ENCODE measurements around the gene INAVA. TPM values are rescaled to one million over a fixed set of nuclear protein-coding genes. Genes with fewer than 3 reads are reported as not detected.
"Not testable (repeated sequence)": the region's sequence is repeated elsewhere in the genome, so short reads cannot be mapped to it uniquely, and the experiment has no call there.

The INAVA gene
- total and polyA plus RNA-seq, 2 experiments from 2014 or later = 25.3 to 43.9 TPM

GRCh38 chr1:200963076-200963475 lies 68.4 kb downstream of the INAVA start (continued):
- no peak for TF ChIP-seq ZNF462 (CRISPR knock-in tag; IDR thresholded peaks at IDR 0.05)

GRCh38 chr1:200963888-200964287 lies 69.2 kb downstream of the INAVA start:
- H3K27me3 ChIP-seq (ENCODE audit: insufficient read depth); H3K4me3 ChIP-seq; ATAC-seq; H3K36me3 ChIP-seq (ENCODE audit: insufficient read depth); H3K4me1 ChIP-seq (ENCODE audit: insufficient read depth); H3K27ac Mint-ChIP-seq; H3K27me3 Mint-ChIP-seq (ENCODE audit: insufficient read depth, low read depth, poor library complexity); H4K20me1 ChIP-seq (replicated peaks; ENCODE audit: insufficient read depth); H3K4me3 Mint-ChIP-seq; H3K4me2 ChIP-seq; DNase-seq (ENCODE audit: low spot score); H3K9me3 Mint-ChIP-seq; H3F3A ChIP-seq (replicated peaks; ENCODE audit: low read depth); H3K36me3 Mint-ChIP-seq (ENCODE audit: low read depth); H3K79me2 ChIP-seq (replicated peaks; ENCODE audit: insufficient read depth); H3K9me2 ChIP-seq (ENCODE audit: insufficient read depth); H3K27ac ChIP-seq (ENCODE audit: low read depth); H3K4me1 Mint-ChIP-seq; H2AFZ ChIP-seq: not testable (repeated sequence)

Small RNAs within 50 kb of the gene (small RNA-seq; reads per million reads assigned to genes)
- gene RNU6-704P (ENCODE audit: low replicate concordance) = not detected

Other genes with a start within 250 kb of the INAVA start
- 15.3 and 15.7 TPM in 2 replicates for gene DDX59, start 225.0 kb upstream of the INAVA start, total RNA-seq (2014; rRNA removed; shearing (Covaris generic))
- gene DDX59, start 225.0 kb upstream of the INAVA start, polyA plus RNA-seq (2016; fragmentation: Nextera tagmentation; extraction: Ambion mirVana) = 12.9 and 14.7 TPM in 2 replicates
- 21.3 and 39.1 TPM in 2 replicates for gene CAMSAP2, start 156.0 kb upstream of the INAVA start, total RNA-seq (2014; rRNA removed; shearing (Covaris generic))
- 8.2 and 9.1 TPM in 2 replicates for gene CAMSAP2, start 156.0 kb upstream of the INAVA start, polyA plus RNA-seq (2016; fragmentation: Nextera tagmentation; extraction: Ambion mirVana)
- not detected in 2 replicates for gene GPR25, start 21.9 kb upstream of the INAVA start, total RNA-seq (2014; rRNA removed; shearing (Covaris generic))
- not detected in 2 replicates for gene GPR25, start 21.9 kb upstream of the INAVA start, polyA plus RNA-seq (2016; fragmentation: Nextera tagmentation; extraction: Ambion mirVana)
- 26.6 and 34.3 TPM in 2 replicates for gene KIF21B, start 128.8 kb downstream of the INAVA start, total RNA-seq (2014; rRNA removed; shearing (Covaris generic))
- 4.6 and 5.3 TPM in 2 replicates for gene KIF21B, start 128.8 kb downstream of the INAVA start, polyA plus RNA-seq (2016; fragmentation: Nextera tagmentation; extraction: Ambion mirVana)
- gene CACNA1S, start 217.5 kb downstream of the INAVA start, total RNA-seq (2014; rRNA removed; shearing (Covaris generic)) = 0.03 and 0.04 TPM in 2 replicates
- gene CACNA1S, start 217.5 kb downstream of the INAVA start, polyA plus RNA-seq (2016; fragmentation: Nextera tagmentation; extraction: Ambion mirVana) = not detected in 2 replicates
- gene ASCL5, start 232.3 kb downstream of the INAVA start, total RNA-seq (2014; rRNA removed; shearing (Covaris generic)) = 0.54 TPM in 1 of 2 replicates, not detected in the other
- gene ASCL5, start 232.3 kb downstream of the INAVA start, polyA plus RNA-seq (2016; fragmentation: Nextera tagmentation; extraction: Ambion mirVana) = not detected in 2 replicates